ENCODE results near the gene PPM1D.

Gene PPM1D

DNA sequence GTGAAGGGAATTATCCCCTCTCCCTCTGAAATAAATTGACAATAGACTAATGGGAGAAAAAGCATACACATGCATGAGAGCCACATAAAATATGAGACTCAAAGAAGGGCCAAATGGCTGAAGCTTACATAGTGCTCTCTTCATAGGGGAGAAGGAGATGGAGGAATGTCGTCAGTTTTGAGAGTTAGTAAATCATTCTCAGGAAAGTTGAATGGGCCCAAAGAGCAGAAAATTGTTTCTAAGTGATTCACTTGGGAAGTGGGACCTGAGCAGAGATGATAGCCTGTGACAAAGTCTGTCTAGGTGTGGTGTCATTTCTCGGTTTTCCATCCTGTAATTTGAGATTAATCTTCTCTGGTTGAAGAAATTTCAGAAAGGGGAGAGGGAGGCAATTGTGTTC is 112.7 kb downstream of the PPM1D start (continued):
- TF ChIP-seq ZFHX2 (tag by site-specific recombination; conservative IDR thresholded peaks at IDR 0.05) (no peak), HOXA7 (CRISPR knock-in tag; IDR thresholded peaks at IDR 0.05; ENCODE audit: borderline replicate concordance) (no peak), ZNF510 (tag by site-specific recombination; IDR thresholded peaks at IDR 0.05; ENCODE audit: insufficient replicate concordance) (no peak), ZNF837 (tag by site-specific recombination; IDR thresholded peaks at IDR 0.05) (no peak), ZBTB21 (tag by site-specific recombination; IDR thresholded peaks at IDR 0.05) (no peak), ZNF776 (tag by site-specific recombination; IDR thresholded peaks at IDR 0.05; ENCODE audit: borderline replicate concordance) (no peak)
- TF ChIP-seq, protein P1, sequence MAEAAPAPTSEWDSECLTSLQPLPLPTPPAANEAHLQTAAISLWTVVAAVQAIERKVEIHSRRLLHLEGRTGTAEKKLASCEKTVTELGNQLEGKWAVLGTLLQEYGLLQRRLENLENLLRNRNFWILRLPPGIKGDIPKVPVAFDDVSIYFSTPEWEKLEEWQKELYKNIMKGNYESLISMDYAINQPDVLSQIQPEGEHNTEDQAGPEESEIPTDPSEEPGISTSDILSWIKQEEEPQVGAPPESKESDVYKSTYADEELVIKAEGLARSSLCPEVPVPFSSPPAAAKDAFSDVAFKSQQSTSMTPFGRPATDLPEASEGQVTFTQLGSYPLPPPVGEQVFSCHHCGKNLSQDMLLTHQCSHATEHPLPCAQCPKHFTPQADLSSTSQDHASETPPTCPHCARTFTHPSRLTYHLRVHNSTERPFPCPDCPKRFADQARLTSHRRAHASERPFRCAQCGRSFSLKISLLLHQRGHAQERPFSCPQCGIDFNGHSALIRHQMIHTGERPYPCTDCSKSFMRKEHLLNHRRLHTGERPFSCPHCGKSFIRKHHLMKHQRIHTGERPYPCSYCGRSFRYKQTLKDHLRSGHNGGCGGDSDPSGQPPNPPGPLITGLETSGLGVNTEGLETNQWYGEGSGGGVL (tag by site-specific recombination; IDR thresholded peaks at IDR 0.05) = no peak
- TF ChIP-seq, protein P2, sequence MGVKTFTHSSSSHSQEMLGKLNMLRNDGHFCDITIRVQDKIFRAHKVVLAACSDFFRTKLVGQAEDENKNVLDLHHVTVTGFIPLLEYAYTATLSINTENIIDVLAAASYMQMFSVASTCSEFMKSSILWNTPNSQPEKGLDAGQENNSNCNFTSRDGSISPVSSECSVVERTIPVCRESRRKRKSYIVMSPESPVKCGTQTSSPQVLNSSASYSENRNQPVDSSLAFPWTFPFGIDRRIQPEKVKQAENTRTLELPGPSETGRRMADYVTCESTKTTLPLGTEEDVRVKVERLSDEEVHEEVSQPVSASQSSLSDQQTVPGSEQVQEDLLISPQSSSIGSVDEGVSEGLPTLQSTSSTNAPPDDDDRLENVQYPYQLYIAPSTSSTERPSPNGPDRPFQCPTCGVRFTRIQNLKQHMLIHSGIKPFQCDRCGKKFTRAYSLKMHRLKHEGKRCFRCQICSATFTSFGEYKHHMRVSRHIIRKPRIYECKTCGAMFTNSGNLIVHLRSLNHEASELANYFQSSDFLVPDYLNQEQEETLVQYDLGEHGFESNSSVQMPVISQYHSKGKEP (tag by site-specific recombination; IDR thresholded peaks at IDR 0.05) = no peak

- POLR2A ChIA-PET = no interaction called here
- Histone ChIP-seq H3K4me3 (ENCODE audit: low read depth, low read length) (no peak overlapping the region), H3K27ac (ENCODE audit: extremely low read depth, low read depth, low read length) (no peak overlapping the region), H3K4me1 (ENCODE audit: control insufficient read depth, insufficient read depth, low read length) (no peaks in the 10 kb centered on the region), H3K36me3 (ENCODE audit: control insufficient read depth in 2 of 2, insufficient read depth in 1 of 2, low read length in 2 of 2) (peaks cover 12 to 16% of the 10 kb centered on the region in 2 experiments), H3K9me3 (ENCODE audit: control insufficient read depth, insufficient read depth, low read depth, low read length) (no peaks in the 10 kb centered on the region)
- TF ChIP-seq GLIS1 (tag by site-specific recombination; IDR thresholded peaks at IDR 0.05) (no peak), OVOL3 (tag by site-specific recombination; IDR thresholded peaks at IDR 0.05) (no peak), ZNF266 (tag by site-specific recombination; IDR thresholded peaks at IDR 0.05; ENCODE audit: low read depth) (no peak)
- CTCF ChIA-PET = no interaction called here
Measured at GRCh38 chr17:60713608-60714007, 113.6 kb downstream of the PPM1D start.

Measured in HEK293 (cell line).